Astrocyte (in vitro differentiated cells and primary cell): ENCODE measurements around the gene S1PR3. TPM values are rescaled to one million over a fixed set of nuclear protein-coding genes. Genes with fewer than 3 reads are reported as not detected.

Experiments used
- DNase-seq: peaks from one replicate; pipeline ENCODE4 v3.0.0-alpha.2; 2010; ENCODE audit warnings: low read depth
- FAIRE-seq: peaks from 2 replicates; lab custom pipeline; 2011; peaks lifted over from hg19 to GRCh38; lab: Jason Lieb, UNC
- H2AFZ ChIP-seq: 2 replicates; pipeline ENCODE4 v1.6.0; 2012; ENCODE audit warnings: low read depth, low read length, inconsistent platforms
- H3K27ac ChIP-seq: 2 replicates; pipeline ENCODE4 v1.5.1; 2011; ENCODE audit warnings: low read depth, low read length, inconsistent platforms
- H3K27me3 ChIP-seq: 2 replicates; pipeline ENCODE4 v1.6.0; 2011; ENCODE audit warnings: low read length, inconsistent platforms; ENCODE audit not compliant: insufficient read depth
- H3K36me3 ChIP-seq: 2 replicates; pipeline ENCODE4 v1.5.1; 2011; ENCODE audit warnings: low read length, inconsistent platforms; ENCODE audit not compliant: insufficient read depth
- H3K4me1 ChIP-seq: 2 replicates; pipeline ENCODE4 v1.5.1; 2011; ENCODE audit warnings: low read length, inconsistent platforms; ENCODE audit not compliant: insufficient read depth
- H3K4me2 ChIP-seq: 2 replicates; pipeline ENCODE4 v1.6.0; 2012; ENCODE audit warnings: low read length, inconsistent platforms
- H3K4me3 ChIP-seq: 2 replicates; pipeline ENCODE4 v1.5.1; 2011; ENCODE audit warnings: low read depth, mild to moderate bottlenecking, low read length, inconsistent platforms; ENCODE audit not compliant: insufficient read depth
- H3K79me2 ChIP-seq: 2 replicates; pipeline ENCODE4 v1.6.0; 2012; ENCODE audit warnings: mild to moderate bottlenecking, low read length, inconsistent platforms; ENCODE audit not compliant: insufficient read depth
- H3K9ac ChIP-seq: 2 replicates; pipeline ENCODE4 v1.6.0; 2012; ENCODE audit warnings: mild to moderate bottlenecking, low read length, inconsistent platforms
- H3K9me3 ChIP-seq: 2 replicates; pipeline ENCODE4 v1.5.1; 2012; ENCODE audit warnings: low read depth, mild to moderate bottlenecking, low read length, inconsistent platforms; ENCODE audit not compliant: insufficient read depth
- H4K20me1 ChIP-seq: 2 replicates; pipeline ENCODE4 v1.6.0; 2012; ENCODE audit warnings: low read length, inconsistent platforms; ENCODE audit not compliant: insufficient read depth
- H3K27ac Mint-ChIP-seq: one replicate; pipeline ENCODE4 v1.8.0; 2021; ENCODE audit warnings: mild to moderate bottlenecking, mixed read lengths; ENCODE audit not compliant: unreplicated experiment
- H3K27me3 Mint-ChIP-seq: one replicate; pipeline ENCODE4 v1.8.0; 2021; ENCODE audit warnings: low read depth, mixed read lengths; ENCODE audit not compliant: unreplicated experiment
- H3K36me3 Mint-ChIP-seq: one replicate; pipeline ENCODE4 v1.8.0; 2021; ENCODE audit warnings: low read depth, mixed read lengths; ENCODE audit not compliant: unreplicated experiment
- H3K4me1 Mint-ChIP-seq: one replicate; pipeline ENCODE4 v1.8.0; 2021; ENCODE audit warnings: low read depth, mixed read lengths; ENCODE audit not compliant: unreplicated experiment
- H3K4me3 Mint-ChIP-seq: one replicate; pipeline ENCODE4 v1.8.0; 2021; ENCODE audit warnings: mild to moderate bottlenecking, moderate library complexity, mixed read lengths; ENCODE audit not compliant: unreplicated experiment
- H3K9me3 Mint-ChIP-seq: one replicate; pipeline ENCODE4 v1.8.0; 2021; ENCODE audit warnings: mild to moderate bottlenecking, mixed read lengths; ENCODE audit not compliant: unreplicated experiment
- CTCF ChIP-seq: IDR thresholded peaks from 2 replicates; pipeline ENCODE4 v1.5.1; 2011; ENCODE audit warnings: low read depth, mild to moderate bottlenecking, inconsistent platforms, low read length, moderate library complexity; ENCODE audit not compliant: insufficient read depth
- EZH2 ChIP-seq: IDR thresholded peaks from 2 replicates; pipeline ENCODE4 v1.6.1; 2012; ENCODE audit warnings: mild to moderate bottlenecking, low read length, inconsistent platforms; ENCODE audit not compliant: insufficient read depth
- total RNA-seq: library from RNA; stranded (reverse); gene quantifications from 2 replicates; pipeline ENCODE4 v1.2.1, GENCODE V29; 2021

Gene S1PR3
- total RNA-seq, 1 donor from 2014 or later = 24.6 TPM

- Histone ChIP-seq H3K27me3 (no peaks in the 10 kb centered on the region), H3K9me3 (no peaks in the 10 kb centered on the region), H3K9ac (peak overlapping the region; percentile 46), H3K4me2 (peak overlapping the region; percentile 74), H3K4me3 (no peak overlapping the region), H3K79me2 (no peaks in the 10 kb centered on the region), H3K4me1 (peaks cover 44% of the 10 kb centered on the region), H4K20me1 (no peaks in the 10 kb centered on the region), H3K36me3 (no peaks in the 10 kb centered on the region), H3K27ac (peak overlapping the region; percentile 73), H2AFZ (peak overlapping the region; percentile 49)
- peaks cover 28% of the 10 kb centered on the region for H3K4me1 Mint-ChIP-seq
- DNase-seq (peak; percentile 80), FAIRE-seq (peak; percentile 41)
- no peaks in the 10 kb centered on the region for H3K9me3 Mint-ChIP-seq
- no peaks in the 10 kb centered on the region for H3K36me3 Mint-ChIP-seq
- no peak overlapping the region for H3K4me3 Mint-ChIP-seq
- H3K27me3 Mint-ChIP-seq = peaks cover 3% of the 10 kb centered on the region
- peak overlapping the region; percentile 82 for H3K27ac Mint-ChIP-seq
- TF ChIP-seq CTCF (no peak), EZH2 (no peak)
These were observed 37.8 kb upstream of the S1PR3 start for GRCh38 chr9:88953381-88954029.

GRCh38 chr9:88954066-88954465 is 37.2 kb upstream of the S1PR3 start:
- Mint-ChIP-seq H3K4me1 (peaks cover 28% of the 10 kb centered on the region), H3K4me3 (no peak overlapping the region), H3K9me3 (no peaks in the 10 kb centered on the region), H3K36me3 (no peaks in the 10 kb centered on the region), H3K27ac (peak overlapping the region; percentile 37), H3K27me3 (peaks cover 3% of the 10 kb centered on the region)
- H2AFZ ChIP-seq = no peak overlapping the region
- peak; percentile 66 for FAIRE-seq
- DNase-seq = peak; percentile 89
- H3K4me1 ChIP-seq = peaks cover 42% of the 10 kb centered on the region
- no peaks in the 10 kb centered on the region for H3K36me3 ChIP-seq
- H3K4me3 ChIP-seq = no peak overlapping the region
- H4K20me1 ChIP-seq = no peaks in the 10 kb centered on the region
- peak overlapping the region; percentile 73 for H3K27ac ChIP-seq
- peak overlapping the region; percentile 74 for H3K4me2 ChIP-seq
- no peaks in the 10 kb centered on the region for H3K9me3 ChIP-seq
- H3K9ac ChIP-seq = peak overlapping the region; percentile 46
- no peaks in the 10 kb centered on the region for H3K79me2 ChIP-seq
- TF ChIP-seq CTCF (no peak), EZH2 (no peak)
- H3K27me3 ChIP-seq = no peaks in the 10 kb centered on the region

- no peak overlapping the region for H3K9ac ChIP-seq
- FAIRE-seq (no peak), DNase-seq (no peak)
- peaks cover 13% of the 10 kb centered on the region for H3K27me3 Mint-ChIP-seq
- no peak overlapping the region for H3K4me3 Mint-ChIP-seq
- H3K27ac Mint-ChIP-seq = no peak overlapping the region
- TF ChIP-seq EZH2 (no peak), CTCF (no peak)
- no peaks in the 10 kb centered on the region for H4K20me1 ChIP-seq
- peaks cover 7% of the 10 kb centered on the region for H3K27me3 ChIP-seq
- peaks cover 18% of the 10 kb centered on the region for H3K4me1 ChIP-seq
- no peaks in the 10 kb centered on the region for H3K79me2 ChIP-seq
- H3K4me1 Mint-ChIP-seq = peaks cover 9% of the 10 kb centered on the region
- H3K9me3 ChIP-seq = no peaks in the 10 kb centered on the region
- H3K4me3 ChIP-seq = no peak overlapping the region
- H3K27ac ChIP-seq = no peak overlapping the region
- H3K36me3 Mint-ChIP-seq = no peaks in the 10 kb centered on the region
- no peaks in the 10 kb centered on the region for H3K9me3 Mint-ChIP-seq
- no peaks in the 10 kb centered on the region for H3K36me3 ChIP-seq
- no peak overlapping the region for H3K4me2 ChIP-seq
- no peak overlapping the region for H2AFZ ChIP-seq
These were observed 33.7 kb upstream of the S1PR3 start for GRCh38 chr9:88957526-88957925.
